GM19099 (cell line): ENCODE data around the gene CCDC92.

Source experiments
- POLR2A ChIP-seq: IDR thresholded peaks from 3 replicates; pipeline ENCODE4 v1.6.1; 2011; ENCODE audit warnings: low read depth; ENCODE audit not compliant: insufficient read length; ENCODE audit errors: extremely low read depth

CCDC92 gene

DNA sequence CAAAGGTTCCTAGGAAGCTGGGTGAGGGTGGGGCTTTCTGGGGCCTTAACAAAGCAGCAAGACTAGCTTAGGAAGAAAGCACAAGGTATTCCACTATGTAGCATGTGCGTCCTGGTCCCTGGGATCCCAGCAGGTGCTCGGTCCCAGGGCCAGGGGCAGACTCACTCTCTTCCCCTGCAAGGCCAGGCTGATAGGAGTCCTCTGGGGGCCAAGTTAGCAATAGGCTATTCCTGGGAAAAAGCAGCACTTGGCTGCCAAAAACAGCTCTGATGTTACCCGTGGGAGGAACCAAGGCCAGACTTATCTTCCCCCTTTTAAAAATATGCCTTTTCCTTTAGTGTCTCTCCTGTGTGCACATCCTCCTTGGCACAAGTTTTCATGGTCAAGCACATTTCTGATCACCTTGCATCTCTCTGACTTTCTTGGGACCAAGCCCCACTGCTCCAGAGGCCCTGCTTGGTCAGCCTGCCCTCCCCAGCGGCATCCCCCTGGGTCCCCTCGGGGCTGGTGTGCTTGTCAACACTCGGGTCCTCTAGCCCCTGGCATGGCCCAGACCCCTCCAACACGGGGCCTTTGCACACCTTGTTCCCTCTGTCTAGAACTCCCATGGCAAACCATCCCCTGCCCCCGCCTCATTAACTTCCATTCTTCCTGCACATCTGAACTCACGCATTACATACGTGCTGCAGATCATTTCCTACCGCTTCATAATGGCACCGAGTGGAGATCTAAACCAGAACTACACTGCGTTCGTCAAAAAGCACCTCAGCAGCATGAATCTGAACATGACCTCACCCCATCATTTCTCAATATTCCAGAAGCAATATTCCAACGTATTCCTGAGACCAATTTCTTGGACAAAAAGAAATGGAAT is 21.9 kb downstream of the CCDC92 start:
- TF ChIP-seq POLR2A = no peak

DNA sequence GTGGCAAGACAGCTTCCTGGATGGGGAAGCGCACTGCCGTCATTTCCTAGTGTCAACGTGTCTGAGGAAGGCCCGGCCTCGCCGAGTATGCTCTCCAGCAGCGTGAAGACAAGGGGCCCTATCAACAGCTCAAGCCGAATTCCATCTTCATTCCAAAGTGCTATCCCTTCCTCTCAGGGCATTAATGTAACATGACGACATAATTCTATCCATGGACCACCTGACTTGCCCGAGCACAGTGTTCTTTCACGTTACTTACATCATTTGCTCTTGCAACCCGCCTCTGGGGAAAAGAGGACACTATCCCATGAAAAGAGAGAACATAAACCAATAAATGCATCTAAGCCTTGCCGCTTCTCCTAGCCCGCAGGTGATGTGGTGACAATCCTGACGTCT is 22.9 kb downstream of the CCDC92 start:
- no peak for TF ChIP-seq POLR2A

DNA sequence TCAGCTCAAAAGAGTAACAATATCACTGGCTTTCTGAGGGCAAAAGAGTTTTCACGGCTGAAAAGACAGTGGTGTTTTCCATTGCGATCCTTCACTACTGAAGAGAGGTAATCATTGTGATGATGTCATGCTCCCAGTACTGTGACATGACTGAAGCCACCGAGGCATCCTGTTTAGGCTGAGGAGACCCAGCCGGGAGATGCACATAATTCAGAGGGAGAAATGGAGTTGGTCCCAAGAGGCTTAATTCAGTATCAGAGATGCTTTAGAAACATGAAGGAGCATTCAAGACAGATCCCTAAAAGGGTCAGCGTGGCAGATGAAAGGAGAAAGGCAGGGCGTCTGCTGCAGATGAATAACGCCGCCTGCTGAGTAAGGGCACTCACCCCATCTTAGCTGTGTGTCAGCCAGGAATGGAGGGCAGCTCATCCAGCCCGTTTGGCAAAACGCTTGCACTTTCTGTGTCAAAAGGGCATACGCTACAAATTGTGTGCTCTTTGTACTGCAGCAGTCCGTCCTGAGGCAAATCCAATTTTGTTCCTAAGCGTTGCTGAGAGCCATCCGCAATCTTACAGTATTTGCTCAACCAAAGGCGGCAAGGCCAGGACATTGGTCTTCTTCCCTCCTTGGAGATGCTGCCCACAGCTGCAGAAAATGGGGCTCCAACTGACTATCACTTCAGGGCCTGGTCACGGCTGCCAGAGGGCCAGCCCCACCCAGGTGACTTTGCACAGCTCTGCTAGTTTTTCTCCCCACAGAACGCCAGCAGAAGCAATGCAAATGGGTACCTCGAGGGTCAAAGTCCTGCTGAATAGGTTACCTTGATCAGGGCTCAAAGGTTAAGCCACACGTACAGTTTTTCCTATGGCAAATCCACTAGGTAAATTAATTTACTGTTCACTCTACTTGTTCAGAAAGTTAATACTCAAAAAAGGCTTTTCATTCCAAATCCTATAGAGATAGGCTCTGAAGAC is 23.5 kb downstream of the CCDC92 start:
- TF ChIP-seq POLR2A = no peak

DNA sequence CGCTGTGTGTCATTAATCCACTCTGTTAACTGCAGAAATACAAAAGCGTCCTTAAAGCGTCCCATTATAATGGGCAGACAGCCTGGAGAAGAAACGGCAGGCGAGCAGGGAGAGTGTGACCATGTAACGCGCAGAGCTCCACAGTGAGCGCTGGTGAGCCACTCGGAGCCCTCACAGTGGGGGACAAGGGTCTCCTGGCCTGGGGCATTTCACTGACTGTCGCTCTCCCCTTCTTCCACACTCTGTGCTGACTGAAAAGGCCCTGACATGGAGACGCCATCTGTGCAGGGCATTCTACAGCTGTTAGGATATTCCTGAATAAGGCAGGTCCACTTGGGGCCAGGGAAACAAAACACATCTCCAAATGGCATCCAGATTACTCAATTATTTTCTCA is 24.2 kb downstream of the CCDC92 start:
- no peak for TF ChIP-seq POLR2A

DNA sequence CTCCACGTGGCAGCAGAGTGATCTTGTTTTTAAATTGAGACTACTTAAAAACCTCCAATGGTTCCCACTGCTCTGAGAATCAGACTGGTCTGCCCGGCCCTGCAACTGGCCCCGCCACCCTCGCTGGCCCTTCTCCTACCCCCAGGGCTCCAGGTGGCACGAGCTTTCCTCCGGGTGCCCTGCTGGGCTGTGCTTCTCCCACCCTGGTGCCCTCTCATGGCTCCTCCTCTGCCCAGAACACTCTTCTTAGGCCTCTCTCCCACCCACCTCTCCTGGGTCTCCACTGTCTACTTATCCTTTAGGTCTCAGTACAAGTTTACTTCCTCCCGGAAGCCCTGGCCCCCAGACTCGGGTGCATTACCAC is 26.5 kb downstream of the CCDC92 start:
- TF ChIP-seq POLR2A = no peak

DNA sequence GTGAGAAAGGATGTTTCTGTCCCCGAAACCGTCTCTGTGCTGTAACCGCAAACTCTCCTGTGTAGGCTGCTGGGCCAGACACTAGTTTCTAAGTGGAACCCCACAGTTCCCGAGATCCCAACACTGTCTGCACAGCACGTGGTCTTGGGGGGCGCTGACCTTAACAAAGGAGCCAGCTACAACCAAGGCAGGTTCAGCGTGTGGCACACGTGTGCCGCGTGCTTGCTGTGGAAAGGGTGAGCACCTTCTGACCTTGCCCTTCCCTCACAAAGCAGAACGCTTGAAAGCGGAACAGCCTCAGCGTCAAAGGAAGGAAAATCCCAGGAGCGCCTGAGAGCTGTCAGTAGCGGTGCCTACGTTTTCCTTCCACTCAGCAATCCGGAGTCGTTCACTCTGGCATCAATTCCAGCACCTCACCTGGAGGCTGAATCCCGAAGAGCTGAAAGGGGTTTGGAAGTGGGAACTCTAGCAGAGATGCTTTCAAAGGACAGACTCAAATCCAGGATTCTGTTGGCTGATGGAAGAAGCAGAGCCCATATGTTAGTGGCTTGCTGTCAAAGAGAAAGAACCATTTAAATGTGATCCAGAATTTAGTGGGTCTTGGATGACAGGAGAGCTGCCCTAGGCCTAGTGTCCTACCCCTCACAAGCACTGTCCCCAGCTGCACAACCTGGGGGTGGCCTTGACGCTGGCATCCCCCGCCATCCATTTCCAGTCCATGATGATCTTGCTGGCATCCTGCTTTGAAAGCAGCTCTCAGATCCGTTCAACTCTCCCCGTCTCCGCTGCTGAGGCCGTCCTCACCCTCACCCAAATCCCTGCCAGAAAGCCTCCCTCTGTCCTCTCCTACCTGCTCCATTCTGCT is 27.1 kb downstream of the CCDC92 start:
- TF ChIP-seq POLR2A = no peak

DNA sequence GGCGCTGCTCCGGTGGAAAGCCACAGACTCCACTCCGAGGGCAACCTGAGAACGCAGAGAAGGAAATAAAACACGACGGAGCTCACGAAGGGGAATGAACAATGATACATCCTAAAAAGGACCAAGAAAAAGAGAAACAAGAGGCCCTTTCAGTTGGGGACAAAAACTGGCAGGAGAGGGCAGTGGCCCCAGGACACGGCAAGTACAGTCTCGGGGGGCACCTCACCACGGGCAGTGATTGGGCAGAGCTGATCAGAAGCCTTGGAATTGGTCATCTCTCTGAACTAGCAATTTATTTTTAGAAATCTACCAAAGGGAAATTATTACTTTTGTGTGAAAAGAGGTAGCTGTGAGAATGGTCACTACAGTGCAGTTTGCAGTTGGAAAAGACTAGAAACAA is 27.9 kb downstream of the CCDC92 start:
- no peak for TF ChIP-seq POLR2A

DNA sequence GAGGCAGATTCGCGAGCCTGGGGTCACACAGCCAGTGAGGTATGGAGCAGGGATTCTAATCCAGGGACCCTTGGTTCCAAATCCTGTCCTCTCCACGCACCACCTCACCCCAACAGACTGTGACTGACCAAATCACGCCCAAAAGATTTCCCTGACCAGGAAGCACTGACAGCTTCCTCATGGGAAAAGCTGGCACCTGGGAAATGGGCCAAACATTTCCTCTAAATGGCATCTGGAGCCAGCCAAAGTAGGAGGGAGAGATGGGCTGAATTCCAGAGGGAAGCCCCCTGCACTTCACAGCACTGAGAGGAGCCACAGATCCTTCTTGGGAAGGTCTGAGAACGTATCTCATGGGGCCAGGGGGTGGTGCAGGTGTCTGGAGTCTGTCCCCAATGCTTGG is 28.8 kb downstream of the CCDC92 start:
- TF ChIP-seq POLR2A = no peak

DNA sequence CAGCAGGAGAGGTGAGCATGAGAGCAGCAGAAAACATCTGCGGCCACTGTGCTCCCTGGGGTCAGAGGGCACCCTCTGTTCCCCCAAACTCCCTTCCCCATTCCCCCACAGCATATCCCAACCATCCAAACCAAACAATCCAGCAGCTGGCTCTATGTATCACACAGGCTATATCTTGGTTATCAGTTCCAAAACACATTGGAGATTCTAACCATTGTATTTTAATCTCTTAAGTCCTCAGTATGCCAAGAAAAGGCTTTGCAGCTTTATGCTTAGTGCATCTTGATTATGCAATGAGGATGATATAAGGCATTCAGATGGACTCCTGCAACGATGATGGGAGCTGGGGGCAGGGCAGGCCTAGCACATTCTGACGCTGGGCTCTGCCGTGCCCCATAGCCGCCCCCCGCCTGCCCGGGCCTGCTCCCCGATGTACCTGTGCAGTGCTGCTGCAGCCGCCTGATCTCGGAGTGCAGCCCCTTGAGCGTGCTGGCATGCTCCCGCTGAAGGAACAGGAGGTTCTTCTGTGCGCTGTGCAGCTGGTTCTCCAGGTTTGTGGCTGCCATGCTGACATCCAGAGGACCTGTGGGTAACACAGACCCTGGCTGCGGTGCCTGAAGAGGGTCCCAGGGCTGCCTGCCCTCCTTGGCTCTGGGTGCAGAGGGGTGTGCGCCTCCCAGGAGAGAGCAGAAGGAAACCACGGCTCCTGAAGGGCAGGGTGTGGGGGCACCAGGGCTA is 29.6 kb downstream of the CCDC92 start:
- no peak for TF ChIP-seq POLR2A

DNA sequence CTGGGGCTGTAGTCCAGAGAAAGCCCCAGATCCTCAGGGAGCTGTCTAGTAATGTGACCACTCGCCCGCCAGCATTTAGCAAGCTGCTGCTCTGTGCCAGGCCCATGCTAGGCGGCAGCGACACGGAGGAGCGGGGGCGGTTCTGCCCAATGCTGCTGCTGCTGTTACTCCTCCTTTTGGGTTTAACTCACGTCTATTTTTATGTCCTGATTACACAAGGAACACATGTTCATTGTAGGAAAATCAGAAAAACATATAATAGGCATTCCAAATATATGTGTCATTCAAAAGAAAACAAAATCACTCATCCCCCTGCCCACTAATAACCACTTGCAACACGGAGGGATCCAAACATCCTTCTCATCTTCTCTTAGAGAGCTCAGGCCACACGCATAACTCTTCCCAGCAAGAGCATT is 30.4 kb downstream of the CCDC92 start:
- TF ChIP-seq POLR2A = no peak

DNA sequence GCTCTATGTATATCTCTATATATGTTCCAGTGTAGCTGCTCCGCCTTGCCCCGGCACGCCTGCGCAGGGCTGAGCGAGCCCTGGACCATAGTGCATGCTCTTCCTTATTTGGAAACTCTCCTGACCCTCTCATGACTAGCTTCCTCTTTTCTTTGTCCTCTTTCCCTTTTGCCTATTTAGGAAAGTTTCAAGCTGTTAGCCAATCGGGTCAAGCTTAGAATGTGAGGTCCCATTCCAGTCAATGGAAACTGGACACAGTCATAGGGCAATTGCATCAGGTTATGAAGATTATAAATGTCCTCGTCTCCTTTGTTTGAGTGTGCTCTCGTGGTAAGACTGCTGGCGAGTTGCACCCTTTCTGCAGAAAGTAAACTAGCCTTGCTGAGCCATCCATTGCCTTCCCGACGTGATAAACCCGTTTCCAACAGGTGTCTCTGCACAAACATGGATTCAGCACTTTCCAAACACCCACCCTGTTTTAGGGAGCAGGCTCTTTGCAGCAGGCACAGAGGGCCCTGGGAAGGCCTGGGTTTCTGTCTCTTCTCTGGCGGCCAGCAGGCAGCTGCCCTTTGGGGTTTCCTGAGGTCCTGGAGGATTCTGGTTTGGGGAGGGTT is 30.9 kb downstream of the CCDC92 start:
- TF ChIP-seq POLR2A = no peak

DNA sequence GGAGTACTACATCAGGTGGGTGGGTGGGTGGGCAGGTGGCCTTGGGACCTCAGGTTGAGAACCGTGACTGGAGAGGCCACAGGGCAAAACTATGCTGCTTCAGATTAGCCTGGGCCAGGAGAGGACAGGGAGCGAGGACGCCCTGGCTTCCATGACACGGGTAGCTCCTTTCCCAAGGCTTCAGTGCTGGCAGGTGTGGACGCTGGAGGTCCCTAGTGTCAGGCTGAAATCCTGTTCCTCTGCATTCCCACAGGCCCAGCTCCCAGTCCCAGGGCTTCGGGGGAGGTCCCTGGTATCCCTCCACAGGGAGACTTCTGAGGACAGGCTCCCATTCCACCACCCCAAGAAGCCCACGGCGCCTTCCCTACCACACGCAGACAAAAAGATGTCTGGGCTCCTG is 31.6 kb downstream of the CCDC92 start:
- TF ChIP-seq POLR2A = no peak

DNA sequence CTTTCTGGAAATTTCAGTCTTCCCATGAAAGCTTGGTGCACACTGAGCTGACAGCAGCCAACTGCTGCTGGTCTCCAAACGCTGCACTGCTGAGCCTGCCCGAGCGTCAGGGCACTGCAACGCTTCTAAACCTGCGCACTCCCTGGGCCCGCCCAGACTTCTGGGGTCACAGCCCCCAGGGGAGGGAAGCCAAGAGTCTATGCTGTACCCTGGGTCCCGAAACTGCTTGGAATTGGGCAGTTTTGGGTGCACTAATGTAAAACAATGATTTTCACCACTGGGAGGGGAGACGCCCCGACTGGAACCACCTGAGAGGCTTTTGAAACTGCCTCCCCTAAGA is 32.0 kb downstream of the CCDC92 start:
- TF ChIP-seq POLR2A = no peak
